Measurements from ENCODE around the gene MPV17L.
"Not testable (repeated sequence)": the region's sequence is repeated elsewhere in the genome, so short reads cannot be mapped to it uniquely, and the experiment has no call there.

DNA sequence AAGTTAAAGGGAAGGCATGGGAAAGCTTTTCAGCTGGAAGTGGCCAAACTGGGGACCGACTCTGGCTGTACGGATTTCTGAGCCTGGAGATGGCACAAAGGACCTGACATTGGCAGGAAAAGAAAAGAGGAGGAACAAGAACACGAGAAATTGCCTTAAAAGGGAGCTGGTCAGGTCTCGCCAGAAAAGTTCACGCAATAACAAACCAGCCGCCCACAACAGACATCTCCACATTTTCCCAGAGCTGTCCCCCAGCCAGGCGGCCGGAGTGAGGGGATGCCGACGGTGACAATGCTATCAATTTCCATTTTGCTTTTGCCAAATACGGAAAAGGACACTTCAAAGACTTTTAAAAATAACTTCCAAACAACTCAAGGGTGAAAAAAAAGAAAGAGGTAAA lies 44.3 kb upstream of the MPV17L start:
- TF ChIP-seq, protein P1, sequence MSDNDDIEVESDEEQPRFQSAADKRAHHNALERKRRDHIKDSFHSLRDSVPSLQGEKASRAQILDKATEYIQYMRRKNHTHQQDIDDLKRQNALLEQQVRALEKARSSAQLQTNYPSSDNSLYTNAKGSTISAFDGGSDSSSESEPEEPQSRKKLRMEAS (IDR thresholded peaks at IDR 0.05; ENCODE audit: low read depth): not testable (repeated sequence)
- not testable (repeated sequence) for TF ChIP-seq EZH2phosphoT487 (IDR thresholded peaks at IDR 0.05; ENCODE audit: borderline replicate concordance, low read depth); SMC3 (IDR thresholded peaks at IDR 0.05; ENCODE audit: low read depth, low read length); GABPA (IDR thresholded peaks at IDR 0.05; ENCODE audit: low read depth); TEAD4 (IDR thresholded peaks at IDR 0.05; ENCODE audit: borderline replicate concordance, insufficient read depth); EP300 (IDR thresholded peaks at IDR 0.05; ENCODE audit: borderline replicate concordance in 1 of 2, low read depth in 1 of 2, low read length in 1 of 2); POLR2AphosphoS5 (IDR thresholded peaks at IDR 0.05; ENCODE audit: low read depth, low read length); FOSL2 (IDR thresholded peaks at IDR 0.05; ENCODE audit: borderline replicate concordance, low read depth); CHD2 (IDR thresholded peaks at IDR 0.05; ENCODE audit: low read length, partially characterized antibody)
- TF ChIP-seq, protein P2, sequence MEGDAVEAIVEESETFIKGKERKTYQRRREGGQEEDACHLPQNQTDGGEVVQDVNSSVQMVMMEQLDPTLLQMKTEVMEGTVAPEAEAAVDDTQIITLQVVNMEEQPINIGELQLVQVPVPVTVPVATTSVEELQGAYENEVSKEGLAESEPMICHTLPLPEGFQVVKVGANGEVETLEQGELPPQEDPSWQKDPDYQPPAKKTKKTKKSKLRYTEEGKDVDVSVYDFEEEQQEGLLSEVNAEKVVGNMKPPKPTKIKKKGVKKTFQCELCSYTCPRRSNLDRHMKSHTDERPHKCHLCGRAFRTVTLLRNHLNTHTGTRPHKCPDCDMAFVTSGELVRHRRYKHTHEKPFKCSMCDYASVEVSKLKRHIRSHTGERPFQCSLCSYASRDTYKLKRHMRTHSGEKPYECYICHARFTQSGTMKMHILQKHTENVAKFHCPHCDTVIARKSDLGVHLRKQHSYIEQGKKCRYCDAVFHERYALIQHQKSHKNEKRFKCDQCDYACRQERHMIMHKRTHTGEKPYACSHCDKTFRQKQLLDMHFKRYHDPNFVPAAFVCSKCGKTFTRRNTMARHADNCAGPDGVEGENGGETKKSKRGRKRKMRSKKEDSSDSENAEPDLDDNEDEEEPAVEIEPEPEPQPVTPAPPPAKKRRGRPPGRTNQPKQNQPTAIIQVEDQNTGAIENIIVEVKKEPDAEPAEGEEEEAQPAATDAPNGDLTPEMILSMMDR (IDR thresholded peaks at IDR 0.05): not testable (repeated sequence)
- TF ChIP-seq, protein P3, sequence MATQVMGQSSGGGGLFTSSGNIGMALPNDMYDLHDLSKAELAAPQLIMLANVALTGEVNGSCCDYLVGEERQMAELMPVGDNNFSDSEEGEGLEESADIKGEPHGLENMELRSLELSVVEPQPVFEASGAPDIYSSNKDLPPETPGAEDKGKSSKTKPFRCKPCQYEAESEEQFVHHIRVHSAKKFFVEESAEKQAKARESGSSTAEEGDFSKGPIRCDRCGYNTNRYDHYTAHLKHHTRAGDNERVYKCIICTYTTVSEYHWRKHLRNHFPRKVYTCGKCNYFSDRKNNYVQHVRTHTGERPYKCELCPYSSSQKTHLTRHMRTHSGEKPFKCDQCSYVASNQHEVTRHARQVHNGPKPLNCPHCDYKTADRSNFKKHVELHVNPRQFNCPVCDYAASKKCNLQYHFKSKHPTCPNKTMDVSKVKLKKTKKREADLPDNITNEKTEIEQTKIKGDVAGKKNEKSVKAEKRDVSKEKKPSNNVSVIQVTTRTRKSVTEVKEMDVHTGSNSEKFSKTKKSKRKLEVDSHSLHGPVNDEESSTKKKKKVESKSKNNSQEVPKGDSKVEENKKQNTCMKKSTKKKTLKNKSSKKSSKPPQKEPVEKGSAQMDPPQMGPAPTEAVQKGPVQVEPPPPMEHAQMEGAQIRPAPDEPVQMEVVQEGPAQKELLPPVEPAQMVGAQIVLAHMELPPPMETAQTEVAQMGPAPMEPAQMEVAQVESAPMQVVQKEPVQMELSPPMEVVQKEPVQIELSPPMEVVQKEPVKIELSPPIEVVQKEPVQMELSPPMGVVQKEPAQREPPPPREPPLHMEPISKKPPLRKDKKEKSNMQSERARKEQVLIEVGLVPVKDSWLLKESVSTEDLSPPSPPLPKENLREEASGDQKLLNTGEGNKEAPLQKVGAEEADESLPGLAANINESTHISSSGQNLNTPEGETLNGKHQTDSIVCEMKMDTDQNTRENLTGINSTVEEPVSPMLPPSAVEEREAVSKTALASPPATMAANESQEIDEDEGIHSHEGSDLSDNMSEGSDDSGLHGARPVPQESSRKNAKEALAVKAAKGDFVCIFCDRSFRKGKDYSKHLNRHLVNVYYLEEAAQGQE (IDR thresholded peaks at IDR 0.05; ENCODE audit: low read depth, low read length): not testable (repeated sequence)
- TF ChIP-seq, protein P4, sequence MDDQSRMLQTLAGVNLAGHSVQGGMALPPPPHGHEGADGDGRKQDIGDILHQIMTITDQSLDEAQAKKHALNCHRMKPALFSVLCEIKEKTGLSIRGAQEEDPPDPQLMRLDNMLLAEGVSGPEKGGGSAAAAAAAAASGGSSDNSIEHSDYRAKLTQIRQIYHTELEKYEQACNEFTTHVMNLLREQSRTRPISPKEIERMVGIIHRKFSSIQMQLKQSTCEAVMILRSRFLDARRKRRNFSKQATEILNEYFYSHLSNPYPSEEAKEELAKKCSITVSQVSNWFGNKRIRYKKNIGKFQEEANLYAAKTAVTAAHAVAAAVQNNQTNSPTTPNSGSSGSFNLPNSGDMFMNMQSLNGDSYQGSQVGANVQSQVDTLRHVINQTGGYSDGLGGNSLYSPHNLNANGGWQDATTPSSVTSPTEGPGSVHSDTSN (IDR thresholded peaks at IDR 0.05): not testable (repeated sequence)

All from SK-N-SH (cell line).